ENCODE data around the gene BMF. TPM values are rescaled to one million over a fixed set of nuclear protein-coding genes. Genes with fewer than 3 reads are reported as not detected.

Gene BMF
- total and polyA plus RNA-seq, 2 donors (not counting 3 experiments of a cell fraction or from before 2014, with no cell fraction given), result 8.6 to 9.8 TPM

DNA sequence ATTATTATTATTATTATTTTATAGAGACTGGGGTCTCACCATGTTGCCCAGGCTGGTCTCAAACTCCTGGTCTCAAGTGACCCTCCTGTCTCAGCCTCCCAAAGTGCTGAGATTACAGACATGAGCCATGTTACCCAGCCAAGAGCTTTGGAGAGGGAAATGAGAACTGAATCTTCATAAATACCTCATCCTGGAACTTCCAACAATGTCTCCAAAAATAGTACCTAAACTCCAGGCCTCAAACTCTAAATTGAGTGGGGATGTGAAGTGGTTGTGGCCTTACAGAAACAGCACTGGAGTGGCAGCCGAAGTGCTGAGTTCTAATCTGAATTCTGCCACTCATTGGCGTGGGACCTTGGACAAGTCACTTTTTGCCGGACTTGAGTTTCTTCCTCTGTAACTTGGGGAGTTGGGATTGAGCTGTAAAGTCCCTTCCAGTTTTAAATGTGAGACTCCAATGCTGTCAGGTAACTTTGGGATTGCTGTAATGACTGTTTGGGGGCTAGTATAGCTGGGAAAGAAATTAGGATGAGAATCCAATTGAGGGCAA is 59.7 kb downstream of the BMF start:
- TF ChIP-seq, protein P1, sequence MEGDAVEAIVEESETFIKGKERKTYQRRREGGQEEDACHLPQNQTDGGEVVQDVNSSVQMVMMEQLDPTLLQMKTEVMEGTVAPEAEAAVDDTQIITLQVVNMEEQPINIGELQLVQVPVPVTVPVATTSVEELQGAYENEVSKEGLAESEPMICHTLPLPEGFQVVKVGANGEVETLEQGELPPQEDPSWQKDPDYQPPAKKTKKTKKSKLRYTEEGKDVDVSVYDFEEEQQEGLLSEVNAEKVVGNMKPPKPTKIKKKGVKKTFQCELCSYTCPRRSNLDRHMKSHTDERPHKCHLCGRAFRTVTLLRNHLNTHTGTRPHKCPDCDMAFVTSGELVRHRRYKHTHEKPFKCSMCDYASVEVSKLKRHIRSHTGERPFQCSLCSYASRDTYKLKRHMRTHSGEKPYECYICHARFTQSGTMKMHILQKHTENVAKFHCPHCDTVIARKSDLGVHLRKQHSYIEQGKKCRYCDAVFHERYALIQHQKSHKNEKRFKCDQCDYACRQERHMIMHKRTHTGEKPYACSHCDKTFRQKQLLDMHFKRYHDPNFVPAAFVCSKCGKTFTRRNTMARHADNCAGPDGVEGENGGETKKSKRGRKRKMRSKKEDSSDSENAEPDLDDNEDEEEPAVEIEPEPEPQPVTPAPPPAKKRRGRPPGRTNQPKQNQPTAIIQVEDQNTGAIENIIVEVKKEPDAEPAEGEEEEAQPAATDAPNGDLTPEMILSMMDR (IDR thresholded peaks at IDR 0.05; ENCODE audit: extremely low read depth in 1 of 2, insufficient read depth in 1 of 2, low read depth in 1 of 2, low read length in 2 of 2), result no peak
- no peak for TF ChIP-seq POLR2AphosphoS5 (IDR thresholded peaks at IDR 0.05; ENCODE audit: insufficient read depth, low read depth, low read length)
- no peak for TF ChIP-seq MYC (IDR thresholded peaks at IDR 0.05; ENCODE audit: low read depth, low read length)
- TF ChIP-seq GATA2 (IDR thresholded peaks at IDR 0.05; ENCODE audit: insufficient read depth, insufficient read length, low read depth, low read length), result no peak
- TF ChIP-seq FOS (IDR thresholded peaks at IDR 0.05; ENCODE audit: borderline replicate concordance, insufficient read depth, low read length), result no peak
- TF ChIP-seq POLR2A (IDR thresholded peaks at IDR 0.05; ENCODE audit: low read depth, low read length), result no peak
- no peak overlapping the region for H3K4me2 ChIP-seq (ENCODE audit: insufficient read depth, low read length)
- no peak overlapping the region for H3K9ac ChIP-seq (replicated peaks; ENCODE audit: extremely low read depth, insufficient read depth, low read length)
- DNase-seq (ENCODE audit: low read depth, low spot score) (no peak), FAIRE-seq (no peak)
- BruUV-seq (replicated peaks), result no TSS peak
- no peaks in the 10 kb centered on the region for H3K9me1 ChIP-seq (replicated peaks; ENCODE audit: control insufficient read depth, extremely low read depth, insufficient read depth, low read length)
- H2AFZ ChIP-seq (ENCODE audit: low read depth, low read length), result no peak overlapping the region
- peaks cover 0 to 3% of the 10 kb centered on the region in 2 experiments for H3K27me3 ChIP-seq (ENCODE audit: control insufficient read depth in 2 of 2, insufficient read depth in 2 of 2, low read length in 2 of 2)
- peaks cover 25% of the 10 kb centered on the region for H3K4me1 ChIP-seq (ENCODE audit: control insufficient read depth, extremely low read depth, insufficient read depth, low read length)
- no peaks in the 10 kb centered on the region for H4K20me1 ChIP-seq (replicated peaks; ENCODE audit: control insufficient read depth, extremely low read depth, insufficient read depth, low read length)
- H3K79me2 ChIP-seq (ENCODE audit: control insufficient read depth, insufficient read depth, low read length), result no peaks in the 10 kb centered on the region
- no peaks in the 10 kb centered on the region for H3K36me3 ChIP-seq (ENCODE audit: control insufficient read depth in 2 of 2, extremely low read depth in 1 of 2, insufficient read depth in 2 of 2, low read length in 2 of 2)
- H3K4me3 ChIP-seq (replicated peaks in 1 of 3; ENCODE audit: insufficient read depth in 1 of 3, low read depth in 1 of 3, low read length in 3 of 3), result no peak overlapping the region
- H3K9me3 ChIP-seq (replicated peaks; ENCODE audit: control insufficient read depth, insufficient read depth, low read length), result no peaks in the 10 kb centered on the region
- CTCF ChIA-PET, result interaction anchor here (2.0 to 7.3 kb wide), 4 partner anchors 50 to 224 kb away, joined by 11 to 169 read pairs (median 104); no protein-coding TSS in a partner anchor
- intact Hi-C loops (cut with micrococcal nuclease) (loop anchor here (5.0 kb wide), 1 partner anchor 128 kb away; no protein-coding TSS in a partner anchor), dilution Hi-C loops (cut with MboI; ENCODE audit: extremely low pct_ligation_motif_present, low sequenced_read_pairs) (no loop called here)
- no peak overlapping the region for H3K27ac ChIP-seq (ENCODE audit: insufficient read depth, low read depth, low read length)
- POLR2A ChIA-PET, result no interaction called here

All from endothelial cell of umbilical vein (primary cell).